H9 (cell line): ENCODE data around the gene HMG20B. TPM values are rescaled to one million over a fixed set of nuclear protein-coding genes. Genes with fewer than 3 reads are reported as not detected.
A peak's percentile ranks its signal among the peaks of the same experiment; 100 is the strongest.

Source experiments
- DNase-seq: peaks from one replicate; pipeline ENCODE4 v3.0.0-alpha.2; 2017
- H2AFZ ChIP-seq: one replicate; pipeline ENCODE4 v1.6.1; 2013; ENCODE audit warnings: mild to moderate bottlenecking, low read length, control low read depth, moderate library complexity
- H2AK5ac ChIP-seq: 2 replicates; pipeline ENCODE4 v1.6.1; 2013; ENCODE audit warnings: low read length, control low read depth, mixed read lengths; ENCODE audit not compliant: insufficient read length
- H2BK120ac ChIP-seq: one replicate; pipeline ENCODE4 v1.6.1; 2013; ENCODE audit warnings: low read depth, mild to moderate bottlenecking, low read length, control low read depth, inconsistent platforms; ENCODE audit not compliant: poor library complexity, severe bottlenecking
- H2BK12ac ChIP-seq: 2 replicates; pipeline ENCODE4 v1.6.1; 2013; ENCODE audit warnings: low read length, control low read depth, mixed read lengths, low read depth; ENCODE audit not compliant: insufficient read length
- H2BK15ac ChIP-seq: 2 replicates; pipeline ENCODE4 v1.6.1; 2013; ENCODE audit warnings: low read depth, low read length, control low read depth
- H2BK20ac ChIP-seq: one replicate; pipeline ENCODE4 v1.6.1; 2013; ENCODE audit warnings: low read depth, mild to moderate bottlenecking, low read length, control low read depth, inconsistent platforms; ENCODE audit not compliant: poor library complexity, severe bottlenecking
- H2BK5ac ChIP-seq: 2 replicates; pipeline ENCODE4 v1.6.1; 2013; ENCODE audit warnings: low read length, control low read depth, mixed read lengths; ENCODE audit not compliant: insufficient read length
- H3K14ac ChIP-seq: 2 replicates; pipeline ENCODE4 v1.6.1; 2013; ENCODE audit warnings: low read length, control low read depth; ENCODE audit not compliant: insufficient read depth
- H3K18ac ChIP-seq: 2 replicates; pipeline ENCODE4 v1.6.1; 2013; ENCODE audit warnings: low read depth, mild to moderate bottlenecking, mixed read lengths, low read length, control low read depth; ENCODE audit not compliant: insufficient read length
- H3K23ac ChIP-seq: 2 replicates; pipeline ENCODE4 v1.6.1; 2013; ENCODE audit warnings: low read length, control low read depth, mixed read lengths, low read depth; ENCODE audit not compliant: insufficient read length
- H3K23me2 ChIP-seq: 2 replicates; pipeline ENCODE4 v1.6.1; 2013; ENCODE audit warnings: low read depth, mild to moderate bottlenecking, mixed read lengths, low read length, control low read depth; ENCODE audit not compliant: insufficient read length, poor library complexity, severe bottlenecking
- H3K27ac ChIP-seq: 2 replicates; pipeline ENCODE4 v1.5.1; 2013; ENCODE audit warnings: low read length, control low read depth, mixed read lengths, low read depth; ENCODE audit not compliant: insufficient read length
- H3K27me3 ChIP-seq: 2 replicates; pipeline ENCODE4 v1.6.1; 2013; ENCODE audit warnings: low read length, control low read depth, inconsistent platforms; ENCODE audit not compliant: insufficient read depth
- H3K4ac ChIP-seq: 2 replicates; pipeline ENCODE4 v1.6.1; 2013; ENCODE audit warnings: low read depth, mild to moderate bottlenecking, control low read depth, inconsistent platforms, low read length, moderate library complexity
- H3K4me1 ChIP-seq: 2 replicates; pipeline ENCODE4 v1.6.1; 2013; ENCODE audit warnings: low read length, control low read depth, inconsistent platforms; ENCODE audit not compliant: insufficient read depth
- H3K4me2 ChIP-seq: 2 replicates; pipeline ENCODE4 v1.6.1; 2013; ENCODE audit warnings: low read length, control low read depth, mixed read lengths; ENCODE audit not compliant: insufficient read length, insufficient read depth
- H3K56ac ChIP-seq: 2 replicates; pipeline ENCODE4 v1.6.1; 2013; ENCODE audit warnings: low read depth, mild to moderate bottlenecking, mixed read lengths, low read length, control low read depth; ENCODE audit not compliant: insufficient read length
- H3K79me1 ChIP-seq: 2 replicates; pipeline ENCODE4 v1.6.1; 2013; ENCODE audit warnings: low read depth, mild to moderate bottlenecking, moderate library complexity, low read length, control low read depth, inconsistent platforms; ENCODE audit not compliant: insufficient read depth, poor library complexity, severe bottlenecking
- H3K79me2 ChIP-seq: 2 replicates; pipeline ENCODE4 v1.6.1; 2013; ENCODE audit warnings: low read length, control low read depth, inconsistent platforms; ENCODE audit not compliant: insufficient read depth
- H3K9ac ChIP-seq: 2 replicates; pipeline ENCODE4 v1.6.1; 2013; ENCODE audit warnings: low read length, control low read depth, mixed read lengths; ENCODE audit not compliant: insufficient read length; ENCODE audit errors: extremely low read depth
- H3K9me3 ChIP-seq: one replicate; pipeline ENCODE4 v1.6.1; 2013; ENCODE audit warnings: low read depth, low read length, inconsistent platforms; ENCODE audit not compliant: control insufficient read depth
- H3T11ph ChIP-seq: one replicate; pipeline ENCODE4 v1.6.1; 2013; ENCODE audit warnings: mild to moderate bottlenecking, low read length, control low read depth, inconsistent platforms
- H4K20me1 ChIP-seq: one replicate; pipeline ENCODE4 v1.6.1; 2013; ENCODE audit not compliant: control insufficient read depth, insufficient read length, insufficient read depth
- H4K5ac ChIP-seq: 2 replicates; pipeline ENCODE4 v1.6.1; 2013; ENCODE audit warnings: low read depth, mild to moderate bottlenecking, mixed read lengths, low read length, control low read depth; ENCODE audit not compliant: insufficient read length
- H4K8ac ChIP-seq: replicated peaks from 2 replicates; pipeline ENCODE4 v1.6.1; 2013; ENCODE audit warnings: low read length, control low read depth, mixed read lengths, low read depth; ENCODE audit not compliant: insufficient read length
- H4K91ac ChIP-seq: 2 replicates; pipeline ENCODE4 v1.6.1; 2013; ENCODE audit warnings: low read depth, mild to moderate bottlenecking, moderate library complexity, mixed read lengths, low read length, control low read depth; ENCODE audit not compliant: insufficient read length
- H3K27ac Mint-ChIP-seq, 3 experiments: 2 replicates in 2 of 3; 3 replicates in 1 of 3; pipeline ENCODE4 v1.8.0; 2020 to 2021; ENCODE audit warnings: mixed read lengths in 3 of 3, mild to moderate bottlenecking in 1 of 3, moderate library complexity in 1 of 3
- H3K27me3 Mint-ChIP-seq: 2 replicates; pipeline ENCODE4 v1.8.0; 2021; ENCODE audit warnings: low read depth, mild to moderate bottlenecking, moderate library complexity, mixed read lengths
- H3K36me3 Mint-ChIP-seq, 3 experiments: 2 replicates in 2 of 3; 3 replicates in 1 of 3; pipeline ENCODE4 v1.8.0; 2020 to 2021; ENCODE audit warnings: low read depth in 3 of 3, mixed read lengths in 3 of 3; ENCODE audit not compliant: insufficient read depth in 1 of 3
- H3K4me1 Mint-ChIP-seq, 2 experiments: 2 replicates each; pipeline ENCODE4 v1.8.0; 2020; ENCODE audit warnings: mixed read lengths in 2 of 2
- H3K4me3 Mint-ChIP-seq, 2 experiments: 2 replicates in 1 of 2; 3 replicates in 1 of 2; pipeline ENCODE4 v1.8.0; 2020 to 2021; ENCODE audit warnings: mild to moderate bottlenecking in 2 of 2, mixed read lengths in 2 of 2, moderate library complexity in 1 of 2
- H3K9me3 Mint-ChIP-seq, 2 experiments: 2 replicates in 1 of 2; 3 replicates in 1 of 2; pipeline ENCODE4 v1.8.0; 2020; ENCODE audit warnings: mild to moderate bottlenecking in 2 of 2, mixed read lengths in 2 of 2, moderate library complexity in 1 of 2
- WGBS: extraction: QIAGEN DNeasy Blood & Tissue Kit; methylation state at CpG from one replicate; pipeline ENCODE4 v1.1.7; 2013; ENCODE audit warnings: missing lambda C conversion rate, low lambda C conversion rate, mixed read lengths; ENCODE audit not compliant: insufficient read length; ENCODE audit errors: extremely low coverage; 5-methylcytosine and 5-hydroxymethylcytosine counted together
- total RNA-seq: library from RNA; stranded (reverse); gene quantifications from 2 replicates; pipeline ENCODE4 v1.2.1, GENCODE V29; 2021
- TF ChIP-seq, protein P1 (sequence below): fragments of 200-600 bp; sonication (generic); conservative IDR thresholded peaks from 3 replicates; pipeline ENCODE4 v1.8.0; 2021; ENCODE audit warnings: antibody characterized with exemption, mild to moderate bottlenecking

The HMG20B gene
- total RNA-seq, 1 experiment from 2014 or later = 58.1 TPM

DNA sequence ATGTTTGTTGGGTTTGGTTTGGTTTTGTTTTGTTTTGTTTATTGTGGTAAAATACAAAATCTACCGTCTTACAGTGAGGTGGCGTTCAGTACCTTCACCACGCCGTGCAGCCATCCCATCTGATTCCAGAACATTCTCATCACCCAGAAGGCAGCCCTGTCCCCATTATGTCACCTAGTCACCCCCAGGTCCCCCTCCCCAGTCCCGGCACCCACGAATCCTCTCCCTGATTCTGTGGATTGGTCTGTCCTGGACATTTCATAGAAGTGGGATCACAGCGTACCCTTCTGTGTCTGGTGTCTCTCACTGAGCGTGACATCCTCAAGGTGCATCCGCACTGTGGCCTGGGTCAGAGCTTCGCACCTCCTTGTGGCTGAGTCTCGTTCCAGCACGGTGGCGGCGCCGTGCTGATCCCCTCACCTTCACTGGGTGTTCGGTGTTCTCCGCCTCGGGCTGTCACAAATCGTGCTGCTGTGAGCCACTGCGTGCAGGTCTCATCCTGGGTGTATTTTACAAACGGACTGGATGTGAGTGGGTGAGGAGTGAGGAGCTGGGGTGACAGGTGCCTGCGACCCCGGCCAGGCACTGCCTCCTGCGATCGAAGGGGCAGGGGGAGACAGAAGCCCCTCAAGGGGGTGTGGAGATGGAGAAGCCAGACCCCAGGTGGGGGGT is 34.4 kb upstream of the HMG20B start:
- H3K27me3 ChIP-seq = no peaks in the 10 kb centered on the region
- TF ChIP-seq, protein P1, sequence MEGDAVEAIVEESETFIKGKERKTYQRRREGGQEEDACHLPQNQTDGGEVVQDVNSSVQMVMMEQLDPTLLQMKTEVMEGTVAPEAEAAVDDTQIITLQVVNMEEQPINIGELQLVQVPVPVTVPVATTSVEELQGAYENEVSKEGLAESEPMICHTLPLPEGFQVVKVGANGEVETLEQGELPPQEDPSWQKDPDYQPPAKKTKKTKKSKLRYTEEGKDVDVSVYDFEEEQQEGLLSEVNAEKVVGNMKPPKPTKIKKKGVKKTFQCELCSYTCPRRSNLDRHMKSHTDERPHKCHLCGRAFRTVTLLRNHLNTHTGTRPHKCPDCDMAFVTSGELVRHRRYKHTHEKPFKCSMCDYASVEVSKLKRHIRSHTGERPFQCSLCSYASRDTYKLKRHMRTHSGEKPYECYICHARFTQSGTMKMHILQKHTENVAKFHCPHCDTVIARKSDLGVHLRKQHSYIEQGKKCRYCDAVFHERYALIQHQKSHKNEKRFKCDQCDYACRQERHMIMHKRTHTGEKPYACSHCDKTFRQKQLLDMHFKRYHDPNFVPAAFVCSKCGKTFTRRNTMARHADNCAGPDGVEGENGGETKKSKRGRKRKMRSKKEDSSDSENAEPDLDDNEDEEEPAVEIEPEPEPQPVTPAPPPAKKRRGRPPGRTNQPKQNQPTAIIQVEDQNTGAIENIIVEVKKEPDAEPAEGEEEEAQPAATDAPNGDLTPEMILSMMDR = no peak
- no CpG with 5 or more reads among the region's 25 CpGs for WGBS
- H2BK20ac ChIP-seq = no peak overlapping the region
- DNase-seq = no peak
- no peak overlapping the region for H3T11ph ChIP-seq
- no peaks in the 10 kb centered on the region; the same call in 1 of the 2 replicates for H3K27me3 Mint-ChIP-seq
- H2AFZ ChIP-seq = no peak overlapping the region
- no peak overlapping the region for H2BK15ac ChIP-seq
- H3K4me2 ChIP-seq = no peak overlapping the region
- H3K23ac ChIP-seq = no peak overlapping the region
- no peaks in the 10 kb centered on the region for H3K9me3 ChIP-seq
- H2BK12ac ChIP-seq = no peak overlapping the region
- peaks cover 6 to 14% of the 10 kb centered on the region in 2 experiments; a peak in 3 of 4 replicates for H3K4me1 Mint-ChIP-seq
- no peak overlapping the region for H3K4ac ChIP-seq
- H3K79me1 ChIP-seq = no peaks in the 10 kb centered on the region
- H3K9me3 Mint-ChIP-seq = no peaks in the 10 kb centered on the region
- no peaks in the 10 kb centered on the region for H3K4me1 ChIP-seq
- no peak overlapping the region for H3K4me3 Mint-ChIP-seq
- H4K8ac ChIP-seq = no peak overlapping the region
- no peak overlapping the region for H3K56ac ChIP-seq
- H4K91ac ChIP-seq = no peak overlapping the region
- no peak overlapping the region for H3K14ac ChIP-seq
- H2BK120ac ChIP-seq = no peak overlapping the region
- no peak overlapping the region for H4K5ac ChIP-seq
- H3K36me3 Mint-ChIP-seq = peaks cover 13 to 42% (median 41%) of the 10 kb centered on the region in 3 experiments; a peak in 6 of 7 replicates
- H3K23me2 ChIP-seq = no peaks in the 10 kb centered on the region
- no peak overlapping the region for H3K27ac ChIP-seq
- no peak overlapping the region for H3K18ac ChIP-seq
- no peaks in the 10 kb centered on the region for H3K79me2 ChIP-seq
- H2BK5ac ChIP-seq = no peak overlapping the region
- no peaks in the 10 kb centered on the region for H4K20me1 ChIP-seq
- H3K9ac ChIP-seq = no peak overlapping the region
- H3K27ac Mint-ChIP-seq = peak overlapping the region in 2 of 3 experiments; percentile 70 to 86; a peak in 4 of 7 replicates
- no peak overlapping the region for H2AK5ac ChIP-seq
